Measurements from ENCODE around the gene OR10G7.

OR10G7 gene

DNA sequence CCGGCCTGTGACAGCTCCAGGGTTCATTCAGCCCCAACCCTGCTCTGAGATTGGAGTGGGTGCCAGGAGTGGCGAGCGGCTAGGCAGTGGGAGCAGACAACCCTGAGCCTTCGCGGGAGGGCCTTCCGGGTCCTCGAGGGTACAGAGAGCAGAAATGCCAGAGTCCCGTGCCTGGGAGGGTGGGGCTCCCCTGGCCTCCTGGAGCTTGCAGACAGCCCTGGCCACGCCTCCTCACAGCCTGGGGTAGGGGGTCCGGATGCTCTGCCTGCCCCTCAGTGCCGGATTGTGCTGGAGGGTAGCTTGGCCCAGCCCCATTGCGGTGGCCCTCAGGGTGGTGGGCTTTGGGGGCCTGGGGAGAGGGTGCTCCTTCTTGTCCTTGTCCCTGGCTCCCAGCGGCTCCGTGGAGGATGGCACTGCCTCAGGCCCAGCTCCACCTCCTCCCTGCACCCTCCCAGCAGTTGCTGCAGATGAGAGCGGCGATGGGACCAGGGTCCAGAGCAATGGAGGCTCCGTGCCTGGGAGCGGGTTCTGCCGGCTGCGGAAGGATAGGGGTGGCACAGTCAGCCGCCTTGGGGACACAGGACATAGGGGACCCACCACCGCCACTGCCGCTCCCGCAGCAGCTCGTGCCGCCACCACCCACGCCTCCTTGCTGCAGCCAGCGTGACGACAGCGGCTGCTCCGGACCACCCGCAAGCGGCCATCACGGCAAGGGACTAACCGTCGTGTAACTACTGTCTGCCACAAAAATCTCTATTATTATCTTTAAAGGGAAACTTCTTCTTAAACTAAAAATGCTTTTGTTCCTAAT, 34.9 kb upstream of the OR10G7 start:
- Histone ChIP-seq H3K9ac (ENCODE audit: low read depth in 1 of 2, low read length in 2 of 2) (peak overlapping the region in 1 of 2 donors; percentile 50), H3K4me3 (ENCODE audit: low read length in 2 of 2) (peak overlapping the region; percentile 66 to 67), H3K27me3 (ENCODE audit: control insufficient read depth in 2 of 2, insufficient read depth in 2 of 2, low read length in 2 of 2) (no peaks in the 10 kb centered on the region), H3K27ac (ENCODE audit: low read depth in 2 of 2, low read length in 2 of 2) (peak overlapping the region; percentile 6 to 9), H3K36me3 (ENCODE audit: control insufficient read depth in 2 of 2, insufficient read depth in 2 of 2, low read length in 2 of 2) (no peaks in the 10 kb centered on the region), H3K9me3 (ENCODE audit: control insufficient read depth in 2 of 2, low read length in 2 of 2) (no peaks in the 10 kb centered on the region), H3K4me1 (ENCODE audit: control insufficient read depth in 2 of 2, insufficient read depth in 2 of 2, low read length in 2 of 2) (peaks cover 2 to 10% of the 10 kb centered on the region in 2 donors)

- Histone ChIP-seq H3K9ac (ENCODE audit: low read depth in 1 of 2, low read length in 2 of 2) (peak overlapping the region in 1 of 2 donors; percentile 50), H3K36me3 (ENCODE audit: control insufficient read depth in 2 of 2, insufficient read depth in 2 of 2, low read length in 2 of 2) (no peaks in the 10 kb centered on the region), H3K9me3 (ENCODE audit: control insufficient read depth in 2 of 2, low read length in 2 of 2) (no peaks in the 10 kb centered on the region), H3K27ac (ENCODE audit: low read depth in 2 of 2, low read length in 2 of 2) (peak overlapping the region; percentile 9 to 41), H3K4me3 (ENCODE audit: low read length in 2 of 2) (peak overlapping the region; percentile 66 to 67), H3K27me3 (ENCODE audit: control insufficient read depth in 2 of 2, insufficient read depth in 2 of 2, low read length in 2 of 2) (no peaks in the 10 kb centered on the region), H3K4me1 (ENCODE audit: control insufficient read depth in 2 of 2, insufficient read depth in 2 of 2, low read length in 2 of 2) (peaks cover 2 to 10% of the 10 kb centered on the region in 2 donors)
Measured at GRCh38 chr11:124075492-124075840, 34.3 kb upstream of the OR10G7 start.

DNA sequence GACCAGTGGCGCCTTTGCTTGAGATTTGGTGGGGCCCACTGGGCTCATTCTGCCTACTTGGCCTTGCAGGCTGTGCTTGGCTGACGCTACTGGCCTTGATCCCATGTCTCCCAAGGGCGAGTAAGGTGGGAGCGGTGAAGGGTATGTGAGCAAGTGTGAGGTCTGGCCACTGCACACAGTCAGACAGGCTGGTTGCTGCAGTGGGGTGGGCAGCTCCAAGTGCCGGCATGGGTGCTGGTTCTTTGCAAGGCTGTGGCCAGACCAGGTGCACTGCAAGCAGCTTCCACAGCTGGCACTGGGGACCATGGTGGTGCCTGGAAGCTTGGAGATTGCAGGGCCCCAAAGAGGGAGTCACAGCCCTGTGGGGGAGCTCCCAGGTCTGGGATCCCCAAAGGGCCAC, 33.4 kb upstream of the OR10G7 start:
- Histone ChIP-seq H3K4me1 (ENCODE audit: control insufficient read depth in 2 of 2, insufficient read depth in 2 of 2, low read length in 2 of 2) (peaks cover 6 to 10% of the 10 kb centered on the region in 2 donors), H3K9ac (ENCODE audit: low read depth in 1 of 2, low read length in 2 of 2) (no peak overlapping the region), H3K27me3 (ENCODE audit: control insufficient read depth in 2 of 2, insufficient read depth in 2 of 2, low read length in 2 of 2) (peaks cover 0 to 2% of the 10 kb centered on the region in 2 donors), H3K4me3 (ENCODE audit: low read length in 2 of 2) (no peak overlapping the region), H3K27ac (ENCODE audit: low read depth in 2 of 2, low read length in 2 of 2) (no peak overlapping the region), H3K36me3 (ENCODE audit: control insufficient read depth in 2 of 2, insufficient read depth in 2 of 2, low read length in 2 of 2) (no peaks in the 10 kb centered on the region), H3K9me3 (ENCODE audit: control insufficient read depth in 2 of 2, low read length in 2 of 2) (no peaks in the 10 kb centered on the region)

GRCh38 chr11:124072147-124072546, 31.0 kb upstream of the OR10G7 start:
- Histone ChIP-seq H3K9ac (ENCODE audit: low read depth in 1 of 2, low read length in 2 of 2) (no peak overlapping the region), H3K36me3 (ENCODE audit: control insufficient read depth in 2 of 2, insufficient read depth in 2 of 2, low read length in 2 of 2) (no peaks in the 10 kb centered on the region), H3K4me1 (ENCODE audit: control insufficient read depth in 2 of 2, insufficient read depth in 2 of 2, low read length in 2 of 2) (peaks cover 8 to 10% of the 10 kb centered on the region in 2 donors), H3K27ac (ENCODE audit: low read depth in 2 of 2, low read length in 2 of 2) (no peak overlapping the region), H3K9me3 (ENCODE audit: control insufficient read depth in 2 of 2, low read length in 2 of 2) (no peaks in the 10 kb centered on the region), H3K4me3 (ENCODE audit: low read length in 2 of 2) (no peak overlapping the region), H3K27me3 (ENCODE audit: control insufficient read depth in 2 of 2, insufficient read depth in 2 of 2, low read length in 2 of 2) (peaks cover 0 to 4% of the 10 kb centered on the region in 2 donors)

- H3K9ac ChIP-seq (ENCODE audit: low read depth in 1 of 2, low read length in 2 of 2), result no peak overlapping the region
- no peak overlapping the region for H3K4me3 ChIP-seq (ENCODE audit: low read length in 2 of 2)
- H3K27me3 ChIP-seq (ENCODE audit: control insufficient read depth in 2 of 2, insufficient read depth in 2 of 2, low read length in 2 of 2), result peaks cover 0 to 4% of the 10 kb centered on the region in 2 donors
Measured at GRCh38 chr11:124071623-124071948, 30.5 kb upstream of the OR10G7 start.

DNA sequence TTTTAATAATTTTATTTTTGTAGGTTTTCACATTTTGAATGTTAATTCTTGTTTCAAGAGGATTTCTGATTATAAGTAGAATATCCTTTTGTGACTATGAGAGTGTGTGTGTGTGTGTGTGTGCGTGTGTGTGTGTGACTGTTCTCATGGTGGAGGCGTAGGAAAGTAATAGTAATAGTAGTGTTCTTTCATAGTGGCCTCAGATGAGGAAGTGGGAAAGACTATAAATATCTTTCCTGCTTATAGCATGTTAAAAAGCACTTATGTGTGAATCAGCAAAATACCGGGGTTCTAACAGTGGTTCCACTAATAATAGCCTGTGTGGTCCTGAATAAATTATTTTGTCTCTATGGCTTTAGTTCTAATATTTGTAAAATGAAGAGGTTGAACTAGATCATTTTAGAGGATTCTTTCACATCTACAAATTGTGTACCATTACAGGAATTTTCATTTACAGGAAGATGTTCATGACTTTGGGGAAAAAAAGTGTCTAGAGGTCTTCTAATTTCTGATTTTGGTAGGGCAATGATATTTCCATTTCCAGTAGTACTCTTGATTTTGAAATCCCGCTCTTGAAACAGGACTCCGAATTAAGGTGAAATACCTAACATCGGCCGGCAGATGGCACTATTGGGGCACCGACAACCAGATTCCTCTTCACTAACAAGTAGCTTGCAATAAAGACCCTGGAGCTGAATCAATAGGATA, 29.9 kb upstream of the OR10G7 start:
- peaks cover 6 to 8% of the 10 kb centered on the region in 2 donors for H3K4me1 ChIP-seq (ENCODE audit: control insufficient read depth in 2 of 2, insufficient read depth in 2 of 2, low read length in 2 of 2)
- no peak overlapping the region for H3K27ac ChIP-seq (ENCODE audit: low read depth in 2 of 2, low read length in 2 of 2)
- H3K36me3 ChIP-seq (ENCODE audit: control insufficient read depth in 2 of 2, insufficient read depth in 2 of 2, low read length in 2 of 2), result no peaks in the 10 kb centered on the region
- no peak overlapping the region for H3K9ac ChIP-seq (ENCODE audit: low read depth in 1 of 2, low read length in 2 of 2)
- peaks cover 0 to 4% of the 10 kb centered on the region in 2 donors for H3K27me3 ChIP-seq (ENCODE audit: control insufficient read depth in 2 of 2, insufficient read depth in 2 of 2, low read length in 2 of 2)
- H3K4me3 ChIP-seq (ENCODE audit: low read length in 2 of 2), result no peak overlapping the region
- H3K9me3 ChIP-seq (ENCODE audit: control insufficient read depth in 2 of 2, low read length in 2 of 2), result no peaks in the 10 kb centered on the region

More at GRCh38 chr11:124071623-124071948, 30.5 kb upstream of the OR10G7 start:
- Histone ChIP-seq H3K27ac (ENCODE audit: low read depth in 2 of 2, low read length in 2 of 2) (no peak overlapping the region), H3K9me3 (ENCODE audit: control insufficient read depth in 2 of 2, low read length in 2 of 2) (no peaks in the 10 kb centered on the region), H3K4me1 (ENCODE audit: control insufficient read depth in 2 of 2, insufficient read depth in 2 of 2, low read length in 2 of 2) (peaks cover 8 to 10% of the 10 kb centered on the region in 2 donors), H3K36me3 (ENCODE audit: control insufficient read depth in 2 of 2, insufficient read depth in 2 of 2, low read length in 2 of 2) (no peaks in the 10 kb centered on the region)

DNA sequence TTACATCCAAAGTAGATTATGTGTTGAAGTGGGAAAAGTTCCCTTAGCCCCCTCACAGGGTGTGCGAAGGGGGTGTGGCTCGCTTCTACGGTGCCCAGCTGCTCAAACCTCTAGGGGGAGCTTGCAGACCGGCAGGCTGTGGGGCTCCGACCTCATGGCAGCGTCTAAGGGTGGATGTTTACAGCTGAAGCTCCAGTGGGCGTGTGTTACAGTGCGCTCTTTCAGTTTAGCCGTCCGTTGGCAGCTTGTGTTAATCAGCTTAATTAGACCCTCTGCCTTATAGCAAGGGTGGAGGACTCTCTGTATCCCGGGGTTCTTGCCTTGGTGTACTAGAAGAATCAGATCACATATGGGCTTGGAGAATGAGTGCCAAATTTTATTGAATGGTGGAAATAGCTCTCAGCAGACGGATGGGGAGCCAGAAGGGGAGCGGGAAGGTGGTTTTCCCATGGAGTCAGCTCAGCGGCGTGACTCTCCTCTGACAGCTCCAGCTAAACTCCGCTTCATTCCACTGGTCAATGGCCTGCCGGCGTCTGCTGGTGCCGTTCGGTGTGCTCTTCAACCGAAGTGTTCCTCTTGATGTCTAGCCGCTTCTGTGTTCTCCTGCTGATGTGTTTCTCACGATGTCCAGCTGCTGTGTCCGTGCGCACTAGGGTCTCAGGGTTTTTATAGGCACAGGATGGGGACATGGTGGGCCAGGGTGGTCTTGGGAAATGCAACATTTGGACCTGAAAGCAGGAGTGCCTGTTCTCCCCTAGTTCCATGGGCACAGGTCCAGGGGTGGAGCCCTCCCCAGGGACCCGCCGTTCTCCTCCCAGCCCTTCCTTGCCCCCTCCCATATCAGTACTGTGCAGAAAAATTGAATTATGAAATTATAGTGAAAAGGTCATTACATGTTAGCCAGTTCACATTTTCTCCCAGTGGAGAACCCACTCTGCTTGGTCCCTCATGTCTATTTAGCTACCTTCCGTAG, 28.6 kb upstream of the OR10G7 start:
- Histone ChIP-seq H3K4me1 (ENCODE audit: control insufficient read depth in 2 of 2, insufficient read depth in 2 of 2, low read length in 2 of 2) (peaks cover 0 to 5% of the 10 kb centered on the region in 2 donors), H3K9me3 (ENCODE audit: control insufficient read depth in 2 of 2, low read length in 2 of 2) (no peaks in the 10 kb centered on the region), H3K4me3 (ENCODE audit: low read length in 2 of 2) (peak overlapping the region; percentile 42 to 61), H3K27ac (ENCODE audit: low read depth in 2 of 2, low read length in 2 of 2) (no peak overlapping the region), H3K27me3 (ENCODE audit: control insufficient read depth in 2 of 2, insufficient read depth in 2 of 2, low read length in 2 of 2) (peaks cover 0 to 4% of the 10 kb centered on the region in 2 donors), H3K9ac (ENCODE audit: low read depth in 1 of 2, low read length in 2 of 2) (no peak overlapping the region), H3K36me3 (ENCODE audit: control insufficient read depth in 2 of 2, insufficient read depth in 2 of 2, low read length in 2 of 2) (no peaks in the 10 kb centered on the region)

DNA sequence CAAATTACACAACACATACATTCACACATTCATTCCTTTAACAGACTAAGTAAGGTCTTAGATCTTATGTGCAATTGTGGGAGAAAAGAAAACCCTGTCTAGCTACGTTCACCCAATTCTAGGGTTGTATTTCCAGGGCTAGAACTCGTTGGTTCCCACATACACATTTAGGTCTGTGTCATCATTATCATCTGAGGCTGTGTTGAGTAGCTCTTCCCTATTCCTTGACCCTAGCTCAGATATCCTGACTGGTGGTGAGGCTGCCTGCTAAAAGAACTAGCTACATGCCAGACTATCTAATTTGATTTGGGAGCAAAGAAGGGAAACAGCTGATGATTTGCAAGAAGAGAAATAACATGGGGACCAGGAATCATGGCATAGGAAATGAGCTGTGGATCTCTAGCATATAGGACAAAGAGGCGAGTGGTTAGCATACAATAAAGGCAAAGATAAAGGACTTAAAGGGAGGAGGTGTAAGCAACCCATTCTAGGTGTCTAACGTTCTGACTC, 27.5 kb upstream of the OR10G7 start:
- Histone ChIP-seq H3K27me3 (ENCODE audit: control insufficient read depth in 2 of 2, insufficient read depth in 2 of 2, low read length in 2 of 2) (peaks cover 0 to 4% of the 10 kb centered on the region in 2 donors), H3K4me3 (ENCODE audit: low read length in 2 of 2) (no peak overlapping the region), H3K36me3 (ENCODE audit: control insufficient read depth in 2 of 2, insufficient read depth in 2 of 2, low read length in 2 of 2) (no peaks in the 10 kb centered on the region), H3K4me1 (ENCODE audit: control insufficient read depth in 2 of 2, insufficient read depth in 2 of 2, low read length in 2 of 2) (peaks cover 0 to 5% of the 10 kb centered on the region in 2 donors), H3K27ac (ENCODE audit: low read depth in 2 of 2, low read length in 2 of 2) (no peak overlapping the region), H3K9me3 (ENCODE audit: control insufficient read depth in 2 of 2, low read length in 2 of 2) (no peaks in the 10 kb centered on the region), H3K9ac (ENCODE audit: low read depth in 1 of 2, low read length in 2 of 2) (no peak overlapping the region)

- no peak overlapping the region for H3K27ac ChIP-seq (ENCODE audit: low read depth in 2 of 2, low read length in 2 of 2)
- H3K9ac ChIP-seq (ENCODE audit: low read depth in 1 of 2, low read length in 2 of 2), result no peak overlapping the region
- H3K4me3 ChIP-seq (ENCODE audit: low read length in 2 of 2), result no peak overlapping the region
- no peaks in the 10 kb centered on the region for H3K4me1 ChIP-seq (ENCODE audit: control insufficient read depth in 2 of 2, insufficient read depth in 2 of 2, low read length in 2 of 2)
- H3K27me3 ChIP-seq (ENCODE audit: control insufficient read depth in 2 of 2, insufficient read depth in 2 of 2, low read length in 2 of 2), result no peaks in the 10 kb centered on the region
- no peaks in the 10 kb centered on the region for H3K9me3 ChIP-seq (ENCODE audit: control insufficient read depth in 2 of 2, low read length in 2 of 2)
- H3K36me3 ChIP-seq (ENCODE audit: control insufficient read depth in 2 of 2, insufficient read depth in 2 of 2, low read length in 2 of 2), result no peaks in the 10 kb centered on the region
Measured at GRCh38 chr11:124052966-124053365, 11.8 kb upstream of the OR10G7 start.
